Stimulated activated CD8-positive, alpha-beta memory T cell treated with anti-CD3 and anti-CD28 coated beads, Interleukin-15, amount 100 ng/mL, for 1 hour (primary cell): ENCODE data around the gene NRF1.
"Not testable (repeated sequence)": the region's sequence is repeated elsewhere in the genome, so short reads cannot be mapped to it uniquely, and the experiment has no call there.

Source experiments
- DNase-seq: peaks from one replicate; pipeline ENCODE4 v3.0.0-alpha.2; 2020; ENCODE audit warnings: low read depth

NRF1 gene

GRCh38 chr7:129782818-129783583 is 171.5 kb downstream of the NRF1 start:
- no peak for DNase-seq

DNA sequence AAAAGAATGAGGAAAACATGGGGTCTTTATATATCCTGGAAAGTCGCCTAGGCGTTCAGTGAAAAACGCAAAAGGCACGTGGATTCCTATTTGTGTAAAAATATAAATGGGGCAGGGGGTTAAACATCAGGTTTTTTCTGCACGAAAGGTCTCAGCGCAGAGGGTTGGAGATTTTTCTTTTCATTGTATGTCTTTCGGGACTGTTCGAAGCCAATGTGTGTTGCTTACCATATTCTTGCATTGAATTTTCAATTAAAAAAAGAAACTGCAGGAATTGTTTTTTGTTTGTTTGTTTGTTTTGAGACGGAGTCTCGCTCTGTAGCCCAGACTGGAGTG is 172.0 kb downstream of the NRF1 start:
- no peak for DNase-seq

- DNase-seq: no peak
Observed at GRCh38 chr7:129784437-129784782, 172.9 kb downstream of the NRF1 start.

DNA sequence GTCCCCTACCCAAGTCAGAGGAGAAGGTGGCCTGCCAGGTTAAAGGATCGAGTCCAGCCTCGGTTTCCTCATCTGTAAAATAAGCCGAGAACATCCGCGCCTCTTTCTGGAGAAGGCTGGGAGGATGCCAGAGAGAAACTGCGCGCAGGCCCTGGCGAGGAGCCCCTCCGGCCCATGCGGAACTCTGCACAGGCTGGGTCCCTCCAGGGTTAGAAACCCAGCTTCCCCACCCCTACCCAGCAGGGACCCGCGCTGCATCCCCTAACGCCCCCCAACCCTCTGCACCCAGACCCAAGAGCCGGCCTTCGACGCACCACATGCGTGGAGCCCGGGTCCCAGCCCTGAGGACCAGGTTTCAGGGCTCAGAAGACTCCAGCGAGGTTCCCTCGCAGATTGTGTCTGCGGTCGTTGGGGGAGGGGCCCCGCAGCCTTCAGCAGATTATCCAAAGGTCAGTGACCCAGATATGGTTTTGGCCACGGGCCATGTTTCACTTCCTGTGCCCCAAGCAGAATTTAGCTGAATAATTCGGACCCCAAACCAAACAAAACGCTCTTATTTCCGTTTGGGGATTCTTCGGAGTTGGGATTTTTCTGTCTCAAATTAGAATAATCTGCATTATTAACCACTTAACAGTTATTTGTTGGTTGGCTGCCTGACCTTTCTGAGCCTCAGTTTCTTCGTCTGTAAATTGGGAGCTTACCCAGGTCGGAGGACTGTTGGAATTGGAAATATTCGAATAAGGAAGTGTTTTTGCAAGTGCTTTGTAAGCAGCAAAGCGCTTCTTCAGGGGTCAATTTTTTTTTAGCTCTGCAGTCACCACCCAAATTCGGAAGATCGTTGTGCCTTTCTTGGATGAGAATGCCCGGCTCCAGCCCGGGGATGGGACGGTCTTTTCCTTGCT is 173.5 kb downstream of the NRF1 start:
- no peak for DNase-seq

DNA sequence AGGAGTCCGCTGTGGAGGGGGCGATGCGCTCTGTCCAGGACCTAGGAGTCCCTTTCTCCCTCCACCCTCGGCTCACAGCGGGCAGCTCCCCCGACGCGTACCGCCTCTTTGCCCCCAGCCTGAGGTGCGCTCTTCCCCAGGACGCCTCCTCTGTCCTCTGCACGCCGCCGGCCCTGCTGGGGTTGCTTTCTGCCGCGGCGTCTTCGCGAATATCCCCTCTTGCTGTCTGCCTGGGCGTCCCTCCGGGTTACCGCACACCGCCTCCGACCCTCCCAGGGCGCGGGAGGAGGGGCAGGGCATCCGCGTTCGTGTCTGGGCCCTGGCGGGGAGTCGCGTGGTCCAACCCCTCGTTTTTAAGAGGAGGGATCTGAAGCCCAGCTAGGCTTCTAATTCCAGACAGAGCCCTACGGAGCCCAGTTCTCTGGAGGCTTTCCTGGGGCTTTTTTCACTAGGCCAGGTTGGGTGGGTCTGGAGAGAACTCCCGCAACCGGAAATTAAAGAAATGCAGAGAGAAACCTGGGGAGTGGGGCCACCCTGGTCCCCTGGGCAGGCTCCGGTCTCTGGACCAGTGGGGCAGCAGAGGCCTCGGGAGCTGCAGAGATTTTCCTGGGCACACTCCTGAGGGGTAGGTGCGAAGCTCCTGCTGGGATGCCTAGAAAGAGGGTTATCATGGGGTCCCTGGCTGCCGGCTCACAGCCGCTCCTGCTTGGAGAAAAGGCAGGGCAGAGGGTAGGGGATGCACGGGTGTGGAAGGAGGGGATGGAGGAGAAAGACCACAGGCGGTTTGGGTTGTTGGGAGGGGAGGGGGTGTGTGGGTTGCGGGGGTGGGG is 174.4 kb downstream of the NRF1 start:
- no peak for DNase-seq

GRCh38 chr7:129786825-129787563 is 175.5 kb downstream of the NRF1 start:
- no peak for DNase-seq

- DNase-seq: no peak
Observed at GRCh38 chr7:129789000-129789399, 177.5 kb downstream of the NRF1 start.

DNA sequence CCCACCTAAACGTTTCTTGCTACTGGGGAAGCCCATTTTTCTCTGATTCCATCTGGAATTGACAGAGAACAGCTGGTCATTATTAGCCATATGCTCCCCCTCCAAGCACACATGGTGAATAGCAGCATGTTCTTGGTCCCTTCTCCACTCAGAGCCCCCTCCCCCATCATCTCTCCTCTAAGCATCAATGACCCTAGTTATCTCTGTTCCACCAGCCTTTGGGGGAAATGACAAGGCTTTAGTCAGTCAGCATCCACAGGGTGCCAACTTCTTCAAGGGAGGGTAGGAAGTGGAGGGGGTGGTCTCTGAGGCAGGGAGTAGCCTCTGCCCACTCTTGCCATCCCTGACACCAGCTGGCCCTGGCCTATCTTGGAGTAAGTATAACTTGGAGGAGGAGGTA is 178.1 kb downstream of the NRF1 start:
- no peak for DNase-seq

- DNase-seq: no peak
Observed at GRCh38 chr7:129790136-129790535, 178.6 kb downstream of the NRF1 start.

GRCh38 chr7:129792721-129793120 is 181.2 kb downstream of the NRF1 start:
- no peak for DNase-seq

DNA sequence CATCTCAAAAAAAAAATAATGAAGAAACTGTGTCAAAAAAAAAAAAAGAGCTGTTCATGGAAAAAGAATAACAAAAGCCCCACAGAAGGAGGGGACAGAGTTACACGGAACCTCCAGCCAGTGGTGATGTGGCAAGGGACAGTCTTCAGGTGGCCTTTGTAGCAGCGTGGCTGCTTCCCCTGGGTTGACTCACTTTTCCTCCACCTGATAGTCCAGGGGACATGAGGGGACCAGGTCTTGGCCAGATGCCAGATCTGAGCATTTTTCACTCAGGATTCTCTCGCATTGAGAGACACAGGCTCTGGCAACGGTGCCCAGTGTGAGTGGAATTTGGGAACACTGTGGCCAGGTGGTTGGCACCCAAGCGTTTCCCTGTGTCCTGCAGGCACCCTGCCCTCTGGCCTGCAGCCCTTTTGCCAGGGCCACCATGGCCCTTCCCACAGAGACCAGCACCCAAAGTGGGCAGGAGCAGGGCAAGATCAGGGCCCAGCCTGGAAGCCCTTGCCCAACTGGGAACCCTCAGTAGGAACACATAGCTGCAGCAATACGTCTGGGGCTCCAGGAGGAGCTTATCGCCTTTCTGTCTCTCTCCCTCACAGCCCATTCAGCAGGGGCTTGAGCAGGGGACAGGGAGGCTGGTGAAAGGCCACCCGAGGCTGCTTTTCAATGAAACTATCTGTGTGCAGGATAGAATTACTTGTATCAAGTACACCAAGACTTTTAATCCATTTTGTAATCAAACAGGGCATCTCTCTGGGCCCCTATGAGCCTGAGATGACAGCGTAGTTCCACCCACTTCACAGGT is 182.2 kb downstream of the NRF1 start:
- DNase-seq: no peak

DNA sequence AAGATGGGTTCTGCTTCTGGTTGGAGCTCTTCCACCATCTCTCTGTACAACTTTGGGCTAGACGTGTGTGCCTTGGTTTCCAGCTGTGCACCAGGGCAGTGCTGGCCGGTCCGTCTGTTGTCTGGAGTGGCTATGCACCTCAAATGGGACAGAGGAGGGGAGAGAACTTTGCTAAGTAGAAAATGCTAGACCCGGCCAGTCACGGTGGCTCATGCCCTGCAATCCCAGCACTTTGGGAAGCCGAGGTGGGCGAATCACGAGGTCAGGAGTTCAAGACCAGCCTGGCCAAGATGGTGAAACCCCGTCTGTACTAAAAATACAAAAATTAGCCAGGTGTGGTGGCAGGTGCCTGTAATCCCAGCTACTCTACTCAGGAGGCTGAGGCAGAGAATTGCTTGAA is 182.9 kb downstream of the NRF1 start:
- DNase-seq: not testable (repeated sequence)

DNA sequence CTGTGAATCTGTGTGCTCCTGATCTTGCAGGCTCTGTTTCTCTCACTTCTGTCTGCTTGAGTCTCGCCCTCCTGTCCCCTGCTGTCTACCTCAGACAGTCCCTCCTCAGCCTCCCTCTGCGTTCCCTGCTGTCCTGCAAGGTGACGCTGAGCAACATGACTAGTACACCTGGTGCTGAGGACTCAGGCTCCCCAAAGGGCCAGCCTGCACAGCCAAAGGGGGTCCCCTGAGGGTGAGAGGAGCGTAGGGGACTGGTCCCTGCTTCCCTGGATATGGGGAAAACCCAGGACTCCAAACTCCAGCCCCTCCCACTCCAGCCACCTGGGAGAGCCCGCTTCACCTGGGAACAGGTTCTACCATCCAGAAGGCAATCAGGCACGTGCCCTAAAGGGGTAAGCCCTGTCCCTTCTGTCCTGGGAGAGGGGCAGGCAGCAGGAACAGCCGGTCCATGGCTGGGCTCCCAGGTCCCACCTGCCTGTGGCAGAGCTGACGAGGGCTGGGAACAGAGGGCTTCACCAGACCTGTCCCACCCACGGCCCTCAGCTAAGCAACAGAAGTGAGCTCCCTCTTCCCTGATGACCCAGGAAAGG is 184.8 kb downstream of the NRF1 start:
- DNase-seq: no peak

DNA sequence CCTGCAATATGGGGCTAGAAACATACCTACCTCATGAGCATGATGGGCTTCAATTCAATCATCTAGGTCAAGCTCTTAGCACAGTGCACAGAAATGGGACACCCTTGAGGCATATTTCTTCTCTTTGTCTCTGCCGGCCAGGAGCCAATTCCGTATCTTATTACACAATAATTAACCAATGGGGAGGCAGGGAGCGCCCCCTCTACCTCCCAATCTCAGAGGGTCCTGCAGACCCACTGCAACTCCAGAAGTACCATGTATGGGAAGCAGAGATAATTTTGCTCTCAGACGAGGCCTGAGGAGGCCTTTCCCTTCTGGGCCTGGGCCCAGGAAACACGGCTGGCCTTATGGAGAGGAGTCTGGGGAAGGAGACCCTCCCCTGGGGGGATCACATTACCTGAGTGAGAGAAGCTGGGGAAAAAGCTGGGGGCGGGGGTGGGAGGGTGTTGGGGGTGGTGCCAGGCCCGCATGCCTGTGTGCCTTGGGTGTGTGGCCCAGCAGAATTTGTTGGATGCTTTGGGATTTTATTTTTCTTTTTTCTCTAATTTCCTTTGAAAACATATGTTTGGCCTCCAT is 185.8 kb downstream of the NRF1 start:
- no peak for DNase-seq

DNA sequence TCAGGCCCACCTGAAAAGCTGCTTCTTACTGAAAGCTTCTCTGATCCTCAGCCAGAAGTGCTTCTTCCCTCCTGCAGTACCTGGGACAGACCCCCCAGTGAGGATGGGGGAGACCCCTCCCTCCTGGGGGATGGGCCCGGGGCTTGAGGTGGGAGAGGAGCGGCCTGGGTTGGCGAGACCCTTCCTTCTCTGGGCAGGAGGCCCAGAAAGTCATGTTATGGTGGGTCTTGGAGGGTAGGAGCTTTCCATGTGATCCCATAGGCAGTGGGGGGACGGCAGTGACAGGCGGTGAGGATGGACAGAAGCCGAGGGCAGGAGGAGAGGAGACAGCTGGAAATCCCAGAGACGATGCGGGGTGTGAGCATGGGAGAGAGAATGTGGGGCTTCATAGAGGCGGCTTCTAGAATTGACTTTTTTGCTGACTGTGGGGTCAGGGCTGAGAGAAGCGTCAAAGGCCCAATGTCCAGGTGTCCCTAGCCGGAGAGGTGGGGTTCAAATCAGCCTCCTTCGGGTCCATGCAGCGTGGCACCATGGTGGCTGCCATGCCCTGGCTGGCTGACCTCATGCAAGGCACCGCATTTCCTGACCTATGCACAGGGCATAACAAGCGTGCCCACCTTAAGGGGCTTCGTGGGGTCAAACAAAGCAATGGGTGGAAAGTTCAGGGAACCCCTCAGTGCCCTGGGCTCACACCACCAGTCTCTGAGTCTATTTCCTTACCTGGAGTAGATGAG is 187.3 kb downstream of the NRF1 start:
- no peak for DNase-seq

DNA sequence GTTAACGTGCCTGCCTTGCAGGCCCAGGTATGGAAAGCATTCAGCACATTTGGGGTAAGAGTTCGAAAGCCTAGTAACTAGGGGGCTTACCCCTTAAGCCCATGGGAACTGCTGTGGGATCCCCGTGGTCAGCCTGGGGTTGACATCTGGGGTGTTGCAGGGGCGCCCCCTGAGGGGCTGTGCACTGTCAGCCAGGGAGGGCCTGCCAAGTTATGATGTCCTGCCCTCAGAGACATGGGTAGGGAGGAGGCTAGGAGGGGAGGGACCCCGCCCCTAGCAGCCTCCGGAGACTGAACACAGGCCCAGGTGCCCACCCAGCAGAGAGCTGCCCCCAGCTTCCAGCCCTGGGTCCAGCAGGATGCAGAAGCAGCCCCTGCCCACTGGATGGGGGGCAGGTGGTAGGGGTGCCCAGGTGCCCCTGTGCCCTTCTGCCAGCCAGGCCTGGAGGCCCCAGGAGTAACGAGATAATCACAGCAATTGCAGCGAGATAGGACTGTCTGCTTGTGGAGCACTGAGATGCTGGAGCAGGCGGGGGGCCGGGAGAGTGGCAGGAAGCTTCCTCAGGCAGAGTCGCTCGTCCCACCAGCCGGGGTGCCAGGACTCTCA is 187.9 kb downstream of the NRF1 start:
- no peak for DNase-seq

DNA sequence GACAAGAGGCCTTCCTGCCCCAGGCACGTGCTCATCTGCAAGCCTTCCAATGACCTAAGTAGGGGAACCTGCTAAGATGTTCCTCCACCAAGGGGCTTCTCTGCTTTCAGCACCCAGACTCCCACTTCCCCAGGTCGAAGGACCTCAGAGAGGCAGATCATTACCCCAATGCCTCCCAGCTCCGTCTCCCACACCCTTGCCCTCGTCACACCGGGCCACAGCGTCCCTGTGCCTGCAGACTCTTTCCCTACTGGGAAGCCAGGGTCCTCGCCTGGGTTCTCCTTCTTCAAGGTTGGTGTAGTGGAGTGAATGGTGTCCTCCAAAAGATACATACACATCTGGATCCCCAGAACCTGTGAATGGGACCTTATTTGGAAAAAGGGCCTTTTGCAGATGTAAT is 189.4 kb downstream of the NRF1 start:
- DNase-seq: no peak

- no peak for DNase-seq
Observed at GRCh38 chr7:129801882-129802281, 190.4 kb downstream of the NRF1 start.

GRCh38 chr7:129803546-129804081 is 192.1 kb downstream of the NRF1 start:
- no peak for DNase-seq
